KMS-11 (cell line): ENCODE data around the gene NYNRIN.

ENCODE experiments used
- H2AFZ ChIP-seq: fragments of 200-600 bp; sonication (generic); 2 replicates; pipeline ENCODE4 v1.6.1; 2016; ENCODE audit warnings: antibody characterized with exemption, mixed run types, low read depth
- H3K27ac ChIP-seq: fragments of 200-600 bp; sonication (generic); 2 replicates; pipeline ENCODE4 v1.6.1; 2016; ENCODE audit warnings: mild to moderate bottlenecking, mixed run types
- H3K27me3 ChIP-seq: fragments of 200-600 bp; sonication (generic); 2 replicates; pipeline ENCODE4 v1.6.1; 2017; ENCODE audit warnings: mild to moderate bottlenecking, low read depth, mixed run types, moderate library complexity; ENCODE audit not compliant: insufficient read depth
- H3K36me3 ChIP-seq: fragments of 200-600 bp; sonication (generic); 2 replicates; pipeline ENCODE4 v1.6.1; 2017; ENCODE audit warnings: mild to moderate bottlenecking, mixed run types; ENCODE audit not compliant: insufficient read depth
- H3K4me1 ChIP-seq: fragments of 200-600 bp; sonication (generic); 2 replicates; pipeline ENCODE4 v1.6.1; 2016; ENCODE audit warnings: mild to moderate bottlenecking, low read depth, mixed run types; ENCODE audit not compliant: poor library complexity, severe bottlenecking
- H3K4me2 ChIP-seq: fragments of 200-600 bp; sonication (generic); 2 replicates; pipeline ENCODE4 v1.7.0; 2016; ENCODE audit warnings: mild to moderate bottlenecking, mixed run types
- H3K4me3 ChIP-seq: fragments of 200-600 bp; sonication (generic); IDR thresholded peaks from 2 replicates; pipeline ENCODE4 v1.6.1; 2017; ENCODE audit warnings: low read depth, low read length, mixed read lengths; ENCODE audit not compliant: insufficient read depth
- H3K79me2 ChIP-seq: fragments of 200-600 bp; sonication (generic); 2 replicates; pipeline ENCODE4 v1.6.1; 2016; ENCODE audit warnings: low read depth, mixed run types; ENCODE audit not compliant: insufficient read depth
- H3K9ac ChIP-seq: fragments of 200-600 bp; sonication (generic); 2 replicates; pipeline ENCODE4 v1.6.1; 2016; ENCODE audit warnings: mild to moderate bottlenecking, mixed run types
- H4K20me1 ChIP-seq: fragments of 200-600 bp; sonication (generic); 2 replicates; pipeline ENCODE4 v1.6.1; 2016; ENCODE audit warnings: mild to moderate bottlenecking, mixed run types; ENCODE audit not compliant: insufficient read depth
- CTCF ChIP-seq: fragments of 200-600 bp; sonication (generic); conservative IDR thresholded peaks from 2 replicates; pipeline ENCODE4 v1.6.1; 2017; ENCODE audit warnings: low read depth, mild to moderate bottlenecking, antibody characterized with exemption, low read length, moderate library complexity, mixed read lengths

NYNRIN gene

GRCh38 chr14:24414732-24415420 lies 16.1 kb downstream of the NYNRIN start:
- Histone ChIP-seq H3K36me3 (no peaks in the 10 kb centered on the region), H3K27ac (no peak overlapping the region), H4K20me1 (no peaks in the 10 kb centered on the region), H3K27me3 (no peaks in the 10 kb centered on the region), H3K4me2 (no peak overlapping the region), H3K79me2 (no peaks in the 10 kb centered on the region), H3K4me1 (no peaks in the 10 kb centered on the region), H3K4me3 (no peak overlapping the region), H3K9ac (no peak overlapping the region), H2AFZ (no peak overlapping the region)
- TF ChIP-seq CTCF: no peak

DNA sequence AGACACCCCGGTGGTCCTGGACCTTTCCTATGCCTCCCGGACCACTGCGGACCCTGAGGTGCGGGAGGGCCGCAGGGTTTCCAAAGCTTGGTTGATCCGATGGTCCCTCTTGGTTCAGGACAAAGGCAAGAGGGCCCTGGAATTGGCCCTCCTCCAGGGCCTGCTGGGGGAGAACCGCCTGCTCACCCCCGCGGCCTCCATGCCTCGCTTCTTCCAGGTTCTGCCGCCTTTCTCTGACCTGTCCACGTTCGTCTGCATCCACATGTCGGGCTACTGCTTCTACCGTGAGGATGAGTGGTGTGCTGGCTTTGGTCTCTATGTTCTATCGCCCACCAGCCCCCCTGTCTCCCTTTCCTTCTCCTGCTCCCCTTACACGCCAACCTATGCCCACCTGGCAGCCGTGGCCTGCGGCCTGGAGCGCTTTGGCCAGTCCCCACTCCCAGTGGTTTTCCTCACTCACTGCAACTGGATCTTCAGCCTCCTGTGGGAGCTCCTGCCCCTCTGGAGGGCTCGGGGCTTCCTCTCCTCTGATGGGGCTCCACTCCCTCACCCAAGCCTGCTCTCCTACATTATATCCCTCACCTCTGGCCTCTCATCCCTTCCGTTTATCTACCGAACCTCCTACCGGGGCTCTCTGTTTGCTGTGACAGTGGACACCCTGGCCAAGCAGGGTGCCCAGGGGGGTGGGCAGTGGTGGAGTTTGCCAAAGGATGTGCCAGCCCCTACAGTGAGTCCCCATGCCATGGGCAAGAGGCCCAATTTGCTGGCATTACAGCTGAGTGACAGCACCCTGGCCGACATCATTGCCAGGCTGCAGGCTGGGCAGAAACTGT lies 16.8 kb downstream of the NYNRIN start:
- Histone ChIP-seq H3K9ac (no peak overlapping the region), H3K27me3 (no peaks in the 10 kb centered on the region), H3K79me2 (no peaks in the 10 kb centered on the region), H3K4me3 (no peak overlapping the region), H4K20me1 (no peaks in the 10 kb centered on the region), H3K27ac (no peak overlapping the region), H3K4me1 (no peaks in the 10 kb centered on the region), H3K36me3 (no peaks in the 10 kb centered on the region), H3K4me2 (no peak overlapping the region), H2AFZ (no peak overlapping the region)
- no peak for TF ChIP-seq CTCF

- no peaks in the 10 kb centered on the region for H3K79me2 ChIP-seq
- H3K4me3 ChIP-seq: no peak overlapping the region
- H3K4me1 ChIP-seq: no peaks in the 10 kb centered on the region
- no peaks in the 10 kb centered on the region for H3K27me3 ChIP-seq
- H3K4me2 ChIP-seq: no peak overlapping the region
- H3K9ac ChIP-seq: no peak overlapping the region
- no peak overlapping the region for H2AFZ ChIP-seq
- no peak overlapping the region for H3K27ac ChIP-seq
- TF ChIP-seq CTCF: no peak
- no peaks in the 10 kb centered on the region for H3K36me3 ChIP-seq
- H4K20me1 ChIP-seq: no peaks in the 10 kb centered on the region
Measured at GRCh38 chr14:24416254-24416931, 17.6 kb downstream of the NYNRIN start.

DNA sequence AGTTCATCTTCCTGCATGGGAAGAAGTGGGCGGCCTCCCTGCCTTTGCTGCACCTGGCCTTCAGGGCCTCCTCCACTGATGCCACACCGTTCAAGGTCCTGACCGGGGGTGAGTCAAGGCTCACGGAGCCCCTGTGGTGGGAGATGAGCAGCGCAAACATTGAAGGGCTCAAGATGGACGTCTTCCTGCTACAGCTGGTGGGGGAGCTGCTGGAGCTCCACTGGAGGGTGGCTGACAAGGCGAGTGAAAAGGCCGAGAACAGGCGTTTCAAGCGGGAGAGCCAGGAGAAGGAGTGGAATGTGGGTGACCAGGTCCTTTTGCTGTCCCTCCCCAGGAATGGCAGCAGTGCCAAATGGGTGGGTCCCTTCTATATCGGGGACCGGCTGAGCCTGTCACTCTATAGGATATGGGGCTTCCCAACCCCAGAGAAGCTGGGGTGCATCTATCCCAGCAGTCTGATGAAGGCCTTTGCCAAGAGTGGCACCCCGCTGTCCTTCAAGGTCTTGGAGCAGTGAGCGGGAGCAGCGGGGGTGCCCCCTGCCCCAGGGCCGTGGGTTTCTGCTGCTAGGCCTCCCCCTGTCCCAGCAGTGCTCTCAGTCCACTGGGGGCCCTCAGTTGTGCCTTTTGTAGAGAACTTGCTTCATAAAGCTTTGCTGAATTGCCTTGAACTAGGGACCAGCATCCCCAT lies 18.3 kb downstream of the NYNRIN start:
- Histone ChIP-seq H3K36me3 (no peaks in the 10 kb centered on the region), H4K20me1 (no peaks in the 10 kb centered on the region), H3K9ac (no peak overlapping the region), H3K4me1 (no peaks in the 10 kb centered on the region), H3K4me3 (no peak overlapping the region), H2AFZ (no peak overlapping the region), H3K4me2 (no peak overlapping the region), H3K27me3 (no peaks in the 10 kb centered on the region), H3K27ac (no peak overlapping the region), H3K79me2 (no peaks in the 10 kb centered on the region)
- no peak for TF ChIP-seq CTCF
